Fibroblast of villous mesenchyme (primary cell): ENCODE measurements around the gene HECTD1. TPM values are rescaled to one million over a fixed set of nuclear protein-coding genes. Genes with fewer than 3 reads are reported as not detected.

Source experiments
- DNase-seq: peaks from one replicate; pipeline ENCODE4 v3.0.0-alpha.2; 2010; ENCODE audit warnings: low read depth
- H3K4me3 ChIP-seq: 2 replicates; pipeline ENCODE4 v1.5.1; 2011; ENCODE audit warnings: low read depth, mild to moderate bottlenecking, low read length
- CTCF ChIP-seq: IDR thresholded peaks from 2 replicates; pipeline ENCODE4 v1.5.1; 2012; ENCODE audit warnings: low read depth, mild to moderate bottlenecking, low read length; ENCODE audit not compliant: insufficient read depth
- total RNA-seq: library from RNA; depleted of rRNA; stranded (reverse); fragments of >200 nt; gene quantifications from 2 replicates; pipeline ENCODE4 v1.2.3, GENCODE V29; 2012

Gene HECTD1
- total RNA-seq, 1 donor = 283 TPM

- DNase-seq = no peak
- no peak for TF ChIP-seq CTCF
- no peak overlapping the region for H3K4me3 ChIP-seq
These were observed 68.2 kb downstream of the HECTD1 start for GRCh38 chr14:31139301-31139847.

DNA sequence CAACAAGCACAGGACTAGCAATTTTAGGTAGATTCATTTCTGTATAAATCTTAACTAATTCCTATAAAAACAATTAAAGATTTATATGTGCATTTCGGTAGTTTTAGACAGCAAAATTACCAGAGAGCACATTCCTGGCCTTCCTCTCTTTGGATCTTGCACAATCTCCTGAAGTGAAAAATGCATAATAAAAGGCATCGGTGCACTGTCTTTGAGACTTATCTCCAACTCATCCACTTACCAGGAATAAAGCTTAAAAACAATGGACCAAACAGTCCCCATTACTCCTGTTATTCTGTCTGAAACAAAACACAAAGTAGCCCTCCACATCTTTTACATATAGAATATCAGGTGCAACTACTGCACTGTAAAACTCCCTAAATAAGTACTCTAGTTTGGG, 69.3 kb downstream of the HECTD1 start:
- no peak overlapping the region for H3K4me3 ChIP-seq
- no peak for TF ChIP-seq CTCF
- DNase-seq = peak; percentile 44

GRCh38 chr14:31137214-31137889, 70.2 kb downstream of the HECTD1 start:
- H3K4me3 ChIP-seq = no peak overlapping the region
- DNase-seq = no peak
- no peak for TF ChIP-seq CTCF

DNA sequence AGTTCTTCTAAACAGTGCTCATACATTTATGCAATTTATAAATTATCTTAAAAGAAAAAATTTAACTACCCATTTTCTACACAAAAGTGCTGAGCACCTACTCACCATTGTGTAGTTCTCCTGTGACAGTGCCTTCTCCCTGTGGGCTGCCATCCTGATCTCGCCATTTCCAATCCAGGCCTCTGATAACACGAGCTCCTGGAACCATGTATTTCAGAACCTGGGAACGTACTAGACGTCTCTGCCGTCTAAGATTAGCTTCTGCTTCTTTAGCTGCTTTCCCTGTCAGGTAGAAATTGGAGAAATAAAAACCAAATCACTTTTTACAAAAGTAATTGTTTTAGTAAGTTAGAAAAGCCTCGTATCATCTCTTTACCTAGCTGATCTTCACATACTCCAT, 74.5 kb downstream of the HECTD1 start:
- no peak overlapping the region for H3K4me3 ChIP-seq
- no peak for TF ChIP-seq CTCF
- no peak for DNase-seq

GRCh38 chr14:31128601-31129526, 78.7 kb downstream of the HECTD1 start:
- no peak overlapping the region for H3K4me3 ChIP-seq
- TF ChIP-seq CTCF = no peak
- DNase-seq = no peak

DNA sequence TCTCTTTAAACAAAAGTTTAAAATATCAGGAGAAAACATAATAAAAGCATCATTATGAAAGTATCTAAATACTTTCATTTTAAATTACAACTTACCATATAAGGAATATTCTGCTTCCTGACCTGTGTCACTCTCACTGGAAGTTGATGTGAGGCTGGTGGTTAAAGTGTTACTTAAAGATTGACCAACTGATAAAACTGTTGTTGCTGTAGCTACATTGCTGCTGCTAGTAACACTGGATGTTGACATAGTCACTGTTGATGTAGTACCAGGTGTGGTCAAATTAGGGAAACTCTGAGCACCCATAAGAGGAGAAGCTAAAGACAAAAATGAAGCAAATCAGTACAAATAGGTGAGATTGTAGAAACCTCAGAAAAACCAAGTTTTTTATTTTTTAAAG, 79.9 kb downstream of the HECTD1 start:
- DNase-seq = peak; percentile 19
- H3K4me3 ChIP-seq = no peak overlapping the region
- TF ChIP-seq CTCF = no peak
